ENCODE measurements around the gene EPHA1.
"Not testable (repeated sequence)": the region's sequence is repeated elsewhere in the genome, so short reads cannot be mapped to it uniquely, and the experiment has no call there.

EPHA1 gene

DNA sequence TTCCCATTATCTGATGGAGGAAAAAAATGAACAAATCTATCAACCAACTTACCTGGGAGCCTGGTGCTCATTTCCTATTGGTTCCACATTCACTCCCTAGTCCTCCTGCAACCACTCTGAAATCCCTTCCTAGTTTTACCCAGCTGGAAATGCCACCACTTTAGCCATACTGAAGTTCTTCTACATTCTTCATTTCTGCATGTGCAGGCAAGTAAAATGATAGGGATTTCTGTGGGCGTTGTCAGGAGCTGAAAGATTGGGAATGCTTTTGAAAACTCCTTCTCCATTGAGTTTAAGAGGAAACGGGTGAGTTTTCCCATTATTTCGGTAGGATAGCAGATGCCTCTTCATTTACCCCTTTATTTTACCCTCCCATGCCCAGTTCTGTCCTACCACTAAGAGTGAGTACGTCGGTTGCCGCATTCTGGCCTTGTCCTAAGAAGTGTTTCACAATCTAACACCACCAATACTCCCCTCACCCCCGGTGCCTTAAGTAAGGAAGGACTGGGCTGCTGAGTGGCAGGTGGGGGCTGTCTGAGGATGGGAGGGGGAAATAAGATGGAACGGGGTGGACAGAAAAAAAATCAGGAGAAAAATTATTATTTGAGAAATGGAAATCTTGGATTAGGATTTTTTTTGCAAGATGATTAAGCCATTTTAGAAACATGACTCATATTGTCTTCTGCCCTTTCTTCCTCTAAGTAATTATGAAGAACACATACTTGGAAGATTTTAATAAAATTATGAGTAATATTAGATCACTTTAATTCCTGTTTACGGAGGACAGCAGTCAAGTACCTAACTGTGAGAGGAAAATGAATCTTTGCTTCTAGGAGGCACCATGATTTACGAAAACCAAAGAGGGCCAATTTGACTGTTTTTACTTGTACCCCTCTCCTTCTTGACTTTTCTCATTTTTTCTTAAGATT, 21.4 kb upstream of the EPHA1 start:
- no peak for DNase-seq

DNA sequence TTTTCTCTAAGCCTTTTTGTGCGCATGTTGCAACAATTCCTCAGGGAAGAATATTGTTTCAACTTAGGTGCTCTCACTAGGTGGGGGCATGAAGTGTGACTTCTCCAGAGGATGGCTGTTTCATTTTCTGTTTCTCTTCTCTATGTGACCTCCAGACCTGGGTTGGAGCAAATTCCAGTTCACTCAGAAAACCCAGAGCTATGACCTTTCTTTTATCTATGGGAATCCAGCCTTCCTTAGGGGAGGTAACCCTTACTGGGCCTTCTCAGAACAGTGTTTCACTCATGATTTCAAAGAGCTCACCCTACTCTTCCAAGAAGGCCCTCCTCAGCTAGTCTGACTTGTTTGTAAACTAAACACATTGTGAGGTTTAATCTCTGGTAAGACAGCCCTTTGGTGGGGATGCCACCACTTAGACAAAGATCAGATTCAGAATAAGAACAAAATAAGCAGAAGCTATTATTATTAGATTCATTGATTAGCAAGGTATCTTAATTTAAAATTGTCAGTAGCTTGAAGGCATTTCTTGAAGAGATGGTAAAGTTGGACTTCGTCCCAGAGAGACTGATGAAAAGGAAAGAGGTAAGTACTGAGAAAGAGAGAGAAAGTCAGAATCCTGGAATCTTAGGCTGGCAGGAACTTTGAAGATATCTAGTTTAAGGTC, 18.0 kb upstream of the EPHA1 start:
- DNase-seq: no peak

DNA sequence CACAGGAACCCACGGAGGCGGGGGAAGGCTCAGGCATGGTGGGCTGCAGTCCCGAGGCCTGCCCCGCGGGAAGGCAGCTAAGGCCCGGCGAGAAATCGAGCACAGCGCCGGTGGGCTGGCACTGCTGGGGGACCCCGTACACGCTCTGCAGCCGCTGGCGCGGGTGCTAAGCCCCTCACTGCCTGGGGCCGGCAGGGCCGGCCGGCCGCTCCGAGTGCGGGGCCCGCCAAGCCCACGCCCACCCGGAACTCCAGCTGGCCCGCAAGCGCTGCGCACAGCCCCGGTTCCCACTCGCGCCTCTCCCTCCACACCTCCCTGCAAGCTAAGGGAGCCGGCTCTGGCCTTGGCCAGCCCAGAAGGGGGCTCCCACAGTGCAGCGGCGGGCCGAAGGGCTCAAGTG, 15.8 kb upstream of the EPHA1 start:
- DNase-seq: not testable (repeated sequence)

DNA sequence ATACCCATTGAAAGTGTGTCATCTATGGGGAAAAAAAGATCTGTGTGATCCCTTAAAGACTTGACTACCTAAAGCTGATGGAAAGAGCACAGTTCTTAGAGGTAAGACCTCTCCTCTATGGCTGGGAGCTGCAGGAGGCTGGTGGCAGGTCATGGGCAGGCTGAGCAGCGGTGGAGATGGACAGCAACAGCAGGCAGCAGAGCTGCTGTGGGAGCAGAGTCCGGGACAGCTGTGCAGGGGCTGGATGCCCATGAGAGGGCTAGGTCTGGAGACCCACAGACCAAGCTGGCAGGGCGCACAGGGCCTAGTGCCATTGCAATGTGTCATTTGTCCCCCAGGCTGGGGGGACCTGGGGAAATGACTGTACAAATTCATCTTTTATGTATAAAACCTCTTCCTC, 13.4 kb upstream of the EPHA1 start:
- no peak for DNase-seq

DNA sequence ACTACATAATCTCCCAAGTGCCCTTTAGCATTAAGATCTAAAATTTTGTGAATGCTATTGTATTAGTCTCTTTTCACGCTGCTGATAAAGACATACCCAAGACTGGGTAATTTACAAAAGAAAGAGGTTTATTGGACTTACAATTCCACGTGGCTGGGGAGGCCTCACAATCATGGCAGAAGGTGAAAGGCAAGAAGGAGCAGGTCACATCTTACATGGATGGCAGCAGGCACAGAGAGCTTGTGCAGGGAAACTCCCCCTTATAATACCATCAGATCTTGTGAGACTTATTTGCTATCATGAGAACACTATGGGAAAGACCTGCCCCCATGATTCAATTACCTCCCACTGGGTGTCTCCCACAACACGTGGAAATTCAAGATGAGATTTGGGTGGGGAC, 12.0 kb upstream of the EPHA1 start:
- not testable (repeated sequence) for DNase-seq

DNA sequence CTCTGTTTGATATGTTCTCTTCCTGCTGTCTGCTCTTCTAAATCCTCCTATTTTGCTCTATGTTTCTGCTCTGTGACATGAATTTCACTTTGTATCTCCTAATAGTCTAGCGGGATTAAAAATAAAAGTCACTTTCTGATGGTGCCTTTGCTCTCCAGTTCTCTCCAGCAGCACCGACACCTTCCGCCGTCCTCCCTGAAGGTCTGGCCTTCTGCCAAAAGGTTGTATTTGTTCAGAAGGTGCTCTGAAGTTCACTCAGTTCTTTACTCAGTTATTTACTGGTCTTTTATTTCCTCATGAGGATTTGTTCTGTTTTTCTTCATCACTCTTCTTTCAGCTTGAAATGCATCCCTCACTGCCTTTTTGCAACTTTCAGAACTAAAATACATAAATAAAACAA, 11.2 kb upstream of the EPHA1 start:
- no peak for DNase-seq

DNA sequence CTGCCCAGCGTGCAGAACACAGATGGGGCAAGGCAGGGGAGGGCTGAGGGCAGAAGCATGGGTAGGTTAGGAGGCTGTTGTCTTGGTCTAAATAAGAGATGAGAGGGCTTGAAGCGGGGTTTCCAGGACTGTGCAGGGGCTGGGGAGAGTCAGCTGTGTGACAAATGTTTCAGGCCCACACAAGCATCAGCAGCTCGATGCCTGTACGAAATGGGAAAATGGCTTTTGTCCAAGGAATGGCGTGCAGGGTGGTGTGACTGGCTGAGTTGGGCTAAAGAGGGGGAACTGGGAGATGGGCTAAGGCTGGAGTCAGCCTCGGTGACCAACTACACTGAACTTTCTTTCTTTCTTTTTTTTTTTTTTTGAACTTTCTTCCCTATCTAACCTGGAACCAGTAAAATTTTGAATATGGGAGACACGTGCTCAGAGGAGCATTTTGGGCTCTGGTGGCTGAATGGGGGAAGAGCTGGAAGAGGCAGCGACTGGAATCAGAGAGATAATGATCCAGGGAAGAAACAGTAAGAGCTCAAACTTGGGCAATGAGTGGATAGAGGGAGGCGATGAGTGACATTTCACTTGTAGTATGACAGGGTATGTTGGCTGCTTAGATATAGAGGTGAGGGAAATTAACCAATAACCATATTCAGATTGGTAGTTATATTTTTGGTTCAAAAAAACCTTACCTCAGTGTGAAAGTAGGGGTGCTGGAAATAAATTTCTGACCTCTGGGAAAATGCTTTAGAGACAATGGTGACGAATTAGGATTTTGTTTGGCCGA, 10.2 kb upstream of the EPHA1 start:
- no peak for DNase-seq

DNA sequence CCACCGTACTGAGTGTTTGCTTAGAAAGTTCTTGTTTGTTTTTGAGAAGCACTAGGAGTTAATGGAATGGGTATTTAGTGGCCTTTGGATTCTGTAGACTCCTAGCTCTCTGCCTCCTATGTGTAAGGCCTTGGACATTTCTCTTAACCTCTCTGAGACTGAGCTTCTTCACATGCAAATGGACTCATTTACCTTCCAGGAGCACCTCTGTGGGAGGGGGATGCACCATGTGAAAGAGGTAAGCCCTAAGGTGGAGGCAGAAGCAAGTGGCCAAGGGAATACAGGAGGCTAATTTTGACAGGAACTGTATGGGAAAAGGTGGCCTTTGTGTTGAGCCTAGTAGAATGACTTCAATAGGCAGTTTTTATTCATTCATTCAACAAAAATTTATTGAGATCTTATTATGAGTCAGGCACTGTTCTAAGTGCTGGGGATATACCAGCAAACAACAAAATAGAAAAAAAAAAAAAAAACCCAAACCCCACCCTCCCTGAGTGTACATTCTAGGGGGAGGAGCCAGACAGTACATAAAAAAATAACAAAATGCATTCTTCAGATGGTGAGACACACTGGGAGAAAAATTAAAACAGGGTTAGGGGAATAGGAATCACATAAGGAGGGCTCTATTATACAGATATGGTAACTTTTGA, 9.2 kb upstream of the EPHA1 start:
- no peak for DNase-seq

DNA sequence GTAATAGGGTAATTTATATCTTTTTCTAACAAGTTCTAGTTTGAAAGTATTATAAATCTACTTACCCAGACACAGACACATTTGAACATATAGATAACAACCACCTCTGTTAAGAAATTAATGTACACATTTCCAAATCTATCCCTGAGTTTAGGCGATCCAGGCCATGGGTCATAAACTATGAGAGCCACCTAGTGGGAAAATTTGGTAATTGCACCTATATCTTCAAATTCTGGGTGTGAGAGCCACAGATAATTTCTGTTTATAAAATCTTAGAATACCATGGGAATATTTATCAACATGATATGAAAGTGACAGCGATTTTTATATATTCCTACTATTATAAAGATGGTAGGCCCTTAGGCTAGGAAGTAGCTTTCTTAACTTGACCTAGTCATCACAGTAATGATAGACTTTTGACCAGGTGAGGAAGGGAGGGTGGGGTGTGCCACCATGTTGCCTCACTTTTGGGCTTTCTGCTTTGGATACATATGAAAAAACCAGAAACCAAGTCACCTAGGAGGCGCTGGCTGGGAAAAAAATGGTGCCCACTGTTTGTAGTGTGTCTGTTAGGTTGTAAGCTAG, 8.0 kb upstream of the EPHA1 start:
- DNase-seq: no peak

DNA sequence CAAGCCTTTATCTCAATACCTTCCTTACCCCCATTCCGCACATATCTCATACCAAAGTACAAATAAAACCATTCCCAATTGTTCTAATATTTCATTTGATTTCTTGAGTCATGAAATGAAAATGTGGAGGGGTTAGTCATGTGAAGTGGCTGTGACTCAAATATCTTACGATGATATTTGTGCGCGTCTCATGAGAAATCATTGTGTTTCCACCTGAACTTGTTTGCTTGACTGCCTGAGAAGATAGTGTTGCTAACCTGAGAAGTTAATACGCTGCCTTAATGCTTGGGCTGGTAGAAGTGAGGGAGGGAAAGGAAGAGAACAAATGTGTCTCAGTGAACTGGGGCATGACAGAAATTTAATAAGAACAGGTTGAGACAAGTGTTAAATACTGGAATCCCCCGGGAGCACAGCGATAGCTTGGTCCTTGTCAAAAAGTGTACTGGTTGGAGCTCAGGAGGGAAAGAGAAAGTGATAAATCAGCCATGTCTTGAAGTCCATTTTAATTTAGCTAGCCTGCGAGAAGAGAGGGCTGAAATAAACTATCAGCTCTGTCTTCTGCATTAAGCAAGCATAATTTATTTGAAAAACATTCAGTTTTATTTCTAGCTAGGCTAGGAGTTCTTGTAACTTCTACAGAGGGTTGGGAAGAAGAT, 7.2 kb upstream of the EPHA1 start:
- no peak for DNase-seq

DNA sequence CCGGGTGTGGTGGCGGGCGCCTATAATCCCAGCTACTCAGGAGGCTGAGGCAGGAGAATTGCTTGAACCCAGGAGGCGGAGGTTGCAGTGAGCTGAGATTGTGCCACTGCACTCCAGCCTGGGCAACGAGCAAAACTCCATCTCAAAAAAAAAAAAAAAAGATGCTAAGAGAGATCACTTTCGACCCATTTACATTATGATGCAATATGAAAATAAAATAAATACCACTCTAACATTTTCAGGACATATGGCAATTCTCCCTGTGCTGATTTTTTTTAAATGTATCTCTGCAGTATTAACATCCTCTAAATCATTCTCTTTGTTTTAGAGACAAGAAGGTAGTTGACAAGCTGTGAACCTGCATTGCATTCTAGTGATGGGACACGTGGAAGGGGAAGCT, 6.6 kb upstream of the EPHA1 start:
- DNase-seq: not testable (repeated sequence)

DNA sequence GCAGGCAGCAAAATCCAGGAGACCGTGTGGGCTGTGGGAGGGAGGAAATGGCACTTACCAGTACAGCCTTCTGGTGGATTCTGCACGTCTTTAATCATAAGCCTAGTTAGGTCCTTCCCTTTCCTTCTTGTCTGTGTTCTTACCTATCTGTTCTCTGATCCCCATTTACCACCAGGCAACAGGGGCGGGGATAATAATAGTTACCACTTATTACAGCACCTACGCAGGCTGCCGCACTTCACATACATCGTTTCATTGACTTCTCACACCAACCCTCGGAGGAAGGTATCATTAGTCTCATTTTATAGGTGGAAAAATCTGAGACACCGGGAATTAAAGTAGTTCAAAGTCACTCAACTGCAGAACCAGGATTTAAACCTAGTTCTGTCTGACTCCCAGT, 4.5 kb upstream of the EPHA1 start:
- DNase-seq: no peak

DNA sequence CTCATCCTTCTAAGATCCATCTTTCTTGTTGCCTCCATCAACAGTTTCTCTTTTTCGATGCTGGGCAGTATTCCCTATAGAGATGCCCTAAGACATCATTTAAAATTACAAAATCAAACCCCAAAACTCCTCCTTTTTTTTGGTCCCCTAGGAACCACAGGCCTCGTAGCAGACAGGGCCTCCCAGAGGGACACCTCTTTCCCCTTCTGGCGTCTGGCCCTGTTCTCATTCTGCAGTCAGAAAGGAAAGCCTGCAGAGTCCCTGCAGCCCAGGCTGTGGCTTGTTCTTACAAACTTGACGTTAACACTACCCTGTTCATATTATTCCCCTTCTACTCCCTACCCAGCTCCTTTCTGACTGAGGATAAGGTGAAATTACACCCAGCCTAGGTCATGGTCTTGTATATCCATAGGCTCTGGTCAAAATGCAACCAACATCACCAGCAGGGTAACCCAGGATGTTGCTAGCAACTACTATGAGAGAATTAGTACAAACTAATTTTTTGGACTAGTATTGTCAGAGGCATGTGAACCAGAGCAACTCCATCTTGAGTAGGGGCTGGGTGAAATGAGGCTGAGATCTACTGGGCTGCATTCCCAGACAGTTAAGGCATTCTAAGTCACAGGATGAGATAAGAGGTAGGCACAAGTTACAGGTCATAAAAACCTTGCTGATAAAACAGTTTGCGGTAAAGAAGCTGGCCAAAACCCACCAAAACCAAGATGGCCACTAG, 3.5 kb upstream of the EPHA1 start:
- DNase-seq: no peak

DNA sequence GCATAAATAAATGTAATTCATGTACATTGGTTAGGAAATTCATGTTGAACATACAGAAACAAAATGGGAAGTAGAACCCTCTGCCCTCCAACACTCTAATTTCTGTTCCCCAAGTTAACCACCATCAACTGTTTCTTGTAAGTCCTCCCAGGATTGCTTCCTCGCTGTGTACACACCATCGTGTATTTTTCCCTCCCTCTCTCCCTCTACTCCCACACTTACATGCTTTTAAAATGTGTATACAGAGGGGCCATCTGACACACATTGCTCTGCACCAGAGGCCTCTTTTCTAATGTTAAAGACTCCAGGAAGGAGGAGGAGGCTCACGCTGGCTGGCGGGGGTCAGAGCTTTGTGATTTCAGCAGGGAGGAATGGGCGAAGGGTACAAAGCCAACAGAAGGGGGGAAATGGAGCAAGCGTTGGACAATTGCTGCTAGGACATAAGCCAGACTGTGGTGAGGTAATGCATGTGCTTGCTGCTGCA, 1.9 kb upstream of the EPHA1 start:
- no peak for DNase-seq

DNA sequence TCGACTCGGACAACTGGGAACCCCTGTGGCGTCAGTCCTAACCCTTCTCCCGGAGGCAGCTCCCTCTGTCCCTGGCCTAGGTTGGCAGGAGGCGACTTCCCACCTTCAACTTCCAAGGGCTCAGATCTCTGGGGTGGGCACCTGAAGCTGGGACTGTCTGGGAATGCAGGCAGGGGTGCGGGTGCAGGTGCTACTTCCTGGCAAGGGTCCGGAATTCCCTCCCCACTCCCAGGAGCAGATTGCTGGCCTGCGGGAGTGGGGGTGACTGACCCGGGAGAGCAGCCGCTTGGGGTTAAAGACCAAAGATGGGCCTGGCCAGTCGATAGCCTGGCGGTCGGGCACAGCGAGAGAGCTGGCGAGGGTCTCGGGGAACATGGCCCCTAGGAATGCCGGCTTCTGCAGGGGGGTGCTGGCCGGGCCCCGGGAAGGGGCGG, 387 bp downstream of the EPHA1 start:
- DNase-seq: no peak

DNA sequence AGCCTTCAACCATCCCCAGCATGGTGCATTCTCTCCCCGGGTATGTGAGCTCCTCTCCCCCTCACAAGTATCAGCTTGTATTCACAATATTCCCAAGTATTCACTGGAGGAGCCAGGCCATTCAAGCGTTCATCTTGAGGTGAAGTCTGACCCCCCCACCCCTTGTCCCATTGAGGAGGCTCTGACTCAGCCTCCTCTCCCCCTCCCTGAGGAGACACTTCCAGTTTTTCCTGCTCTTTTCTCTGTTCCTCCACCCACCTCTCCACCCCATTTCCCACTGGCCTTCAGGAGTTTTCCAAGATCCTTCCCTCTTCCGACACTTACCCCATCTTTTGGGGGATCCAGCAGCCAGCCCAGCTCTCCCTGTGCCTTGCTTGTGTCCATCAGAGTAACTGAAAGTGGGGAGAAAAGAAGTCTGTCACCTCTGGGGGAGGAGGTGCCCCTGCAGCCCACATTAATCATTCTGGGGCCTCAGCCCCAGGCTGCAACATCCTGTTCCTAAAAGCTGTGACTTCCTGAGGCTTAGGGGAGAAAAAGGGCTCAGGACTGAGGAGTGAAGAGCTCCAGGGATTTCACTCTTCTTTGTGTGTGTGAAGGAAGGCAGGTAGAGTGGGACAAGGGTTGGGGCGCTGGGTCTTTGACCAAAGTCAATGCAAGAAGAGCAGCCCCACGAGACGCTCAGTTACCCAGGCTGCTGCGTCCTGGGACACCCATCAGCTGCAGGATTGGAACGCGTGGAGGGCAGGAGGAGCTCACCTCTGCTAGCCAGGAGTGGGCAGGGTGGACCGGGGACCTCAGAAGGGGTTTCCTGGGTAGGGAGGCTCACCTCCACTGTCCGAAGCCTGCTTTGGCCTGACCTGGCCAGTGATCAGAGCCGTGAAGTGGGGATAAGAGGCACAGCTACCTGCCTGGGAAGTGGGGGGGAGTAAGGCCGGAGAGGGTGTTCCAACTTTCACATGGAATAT, 1.1 kb downstream of the EPHA1 start:
- DNase-seq: no peak

DNA sequence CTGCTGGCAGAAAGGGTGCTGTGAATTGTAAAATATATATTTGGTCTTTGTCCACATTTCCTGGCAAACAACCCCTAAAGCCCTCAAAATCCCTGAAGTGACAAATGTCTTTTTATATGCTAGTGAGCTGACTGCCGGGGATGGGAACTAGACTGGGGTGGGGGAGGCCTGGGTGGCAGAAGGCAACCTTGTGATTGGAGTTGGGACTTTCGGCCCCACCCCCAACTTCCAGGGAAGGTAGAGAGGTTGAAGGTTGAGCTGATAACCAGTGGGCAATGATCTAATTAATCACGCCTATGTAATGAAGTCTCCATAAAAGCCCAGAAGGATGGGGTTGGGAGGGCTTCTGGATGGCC, 2.7 kb downstream of the EPHA1 start:
- DNase-seq: no peak

DNA sequence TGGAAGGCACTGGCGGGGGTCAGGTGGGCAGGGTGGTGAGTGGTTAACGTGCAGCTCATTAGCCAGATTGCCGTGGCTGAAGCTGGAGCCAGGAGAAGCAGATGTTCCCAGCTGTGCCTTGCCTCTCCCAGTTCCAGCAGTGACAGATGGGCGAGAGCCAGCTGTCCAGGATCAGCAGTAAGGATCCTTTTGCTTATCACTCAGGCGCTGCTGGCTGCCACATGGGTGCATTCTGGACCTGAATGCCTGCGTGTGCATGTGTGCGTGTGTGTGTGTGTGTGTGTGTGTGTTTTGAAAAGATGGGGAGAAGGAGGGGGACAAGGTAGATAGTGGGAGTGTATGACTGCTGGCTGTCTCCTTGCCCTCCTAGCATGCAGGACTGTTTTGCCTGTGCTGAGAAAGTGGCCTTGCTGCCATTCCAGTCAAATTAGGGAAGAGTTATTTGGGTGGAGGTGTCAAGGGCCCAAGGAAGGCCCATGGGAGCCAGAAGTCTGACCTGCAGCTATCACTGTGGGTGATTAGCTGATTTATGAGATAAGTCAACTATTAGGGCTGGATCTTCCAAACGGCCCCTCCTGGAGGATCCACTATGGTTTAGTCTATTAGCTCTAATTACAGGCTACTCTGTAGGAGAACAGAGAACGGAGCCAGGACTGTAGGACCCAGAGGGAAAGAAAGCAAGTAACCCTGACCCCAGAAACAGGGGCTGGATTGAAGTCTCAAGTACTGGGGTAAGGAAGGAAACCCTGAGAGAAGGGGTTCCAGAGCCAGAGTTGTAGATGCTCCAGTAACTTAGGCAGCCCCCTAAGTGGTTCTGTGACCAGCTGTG, 3.3 kb downstream of the EPHA1 start:
- no peak for DNase-seq

DNA sequence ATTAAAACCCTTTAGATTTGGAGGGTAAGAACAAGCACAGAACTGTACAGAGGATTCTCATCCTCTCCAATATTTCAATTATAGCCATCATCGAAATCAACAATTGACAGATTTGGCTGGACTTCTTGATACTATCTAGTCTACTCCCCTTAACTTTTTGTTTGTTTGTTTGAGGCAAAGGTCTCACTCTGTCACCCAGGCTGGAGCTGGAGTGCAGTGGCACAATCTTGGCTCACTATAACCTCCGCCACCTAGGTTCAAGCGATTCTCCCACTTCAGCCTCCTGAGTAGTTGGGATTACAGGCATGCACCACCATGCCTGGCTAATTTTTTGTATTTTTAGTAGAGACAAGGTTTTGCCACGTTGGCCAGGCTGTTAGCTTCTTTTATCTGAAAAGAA, 6.4 kb downstream of the EPHA1 start:
- not testable (repeated sequence) for DNase-seq

Data from activated naive CD4-positive, alpha-beta T cell treated with anti-CD3 and anti-CD28 coated beads, Interleukin-2, amount 50 U/mL, for 16 hours (primary cell).